B cell (primary cell): ENCODE data around the gene AQP4. TPM values are rescaled to one million over a fixed set of nuclear protein-coding genes. Genes with fewer than 3 reads are reported as not detected.

Source experiments
- ATAC-seq: fragments of 200-7000 bp; cut with Tn5 transposase; one replicate; pipeline ENCODE4 v1.10.0; 2021; ENCODE audit warnings: low read depth, mild to moderate bottlenecking, moderate number of reproducible peaks, moderate library complexity
- CTCF ChIA-PET: fragments of 350-600 bp; sonication (Branson Sonifier 250); formaldehyde crosslinking; loops from one replicate; lab custom pipeline; 2021; ENCODE audit warnings: antibody characterized with exemption, inconsistent platforms; lab: Charles Lee
- POLR2A ChIA-PET: fragments of 350-600 bp; sonication (Branson Sonifier 250); formaldehyde crosslinking; loops from one replicate; lab custom pipeline; 2021; ENCODE audit warnings: antibody characterized with exemption; lab: Charles Lee
- DNase-seq: peaks from one replicate; pipeline ENCODE4 v3.0.0; 2013
- H2AFZ ChIP-seq: 2 replicates; pipeline ENCODE4 v1.6.1; 2012; ENCODE audit warnings: mild to moderate bottlenecking, low read depth, low read length; ENCODE audit not compliant: insufficient read depth, poor library complexity, severe bottlenecking
- H3K27ac ChIP-seq, 2 donors: 1 replicate in 1 of 2; 2 replicates in 1 of 2; pipeline ENCODE4 v1.5.1; 2012 to 2013; ENCODE audit warnings: low read length in 2 of 2, mild to moderate bottlenecking in 2 of 2, moderate library complexity in 1 of 2
- H3K27me3 ChIP-seq, 4 experiments: fragments of 200-600 bp in 1 of 4; sonication (generic) in 1 of 4; replicated peaks in 1 of 4; 1 replicate in 2 of 4; 2 replicates in 2 of 4; pipeline versions ENCODE4 v1.6.1 to v1.7.0; 2013 to 2016; ENCODE audit warnings: low read length in 3 of 4, mild to moderate bottlenecking in 2 of 4, mixed read lengths in 1 of 4, moderate library complexity in 1 of 4; ENCODE audit not compliant: insufficient read depth in 4 of 4, control insufficient read depth in 3 of 4; ENCODE audit errors: control extremely low read depth in 1 of 4
- H3K36me3 ChIP-seq, 2 experiments: replicated peaks in 1 of 2; 1 replicate in 1 of 2; 2 replicates in 1 of 2; pipeline versions ENCODE4 v1.6.1 to v1.7.1; 2013; ENCODE audit warnings: low read length in 1 of 2; ENCODE audit not compliant: insufficient read depth in 2 of 2, control insufficient read depth in 1 of 2; ENCODE audit errors: control extremely low read depth in 1 of 2, extremely low read depth in 1 of 2
- H3K4me1 ChIP-seq, 2 donors: fragments of 200-600 bp in 1 of 2; sonication (generic) in 1 of 2; 1 replicate in 1 of 2; 2 replicates in 1 of 2; pipeline versions ENCODE4 v1.5.1 to v1.6.1; 2013 to 2017; ENCODE audit warnings: low read length in 2 of 2; ENCODE audit not compliant: control insufficient read depth in 2 of 2, insufficient read depth in 2 of 2
- H3K4me2 ChIP-seq: replicated peaks from 2 replicates; pipeline ENCODE3; 2012; ENCODE audit warnings: mild to moderate bottlenecking, low read depth, low read length; ENCODE audit not compliant: poor library complexity, severe bottlenecking
- H3K4me3 ChIP-seq, 5 experiments: fragments of 200-600 bp in 1 of 5; sonication (generic) in 1 of 5; 1 replicate in 3 of 5; 2 replicates in 2 of 5; pipeline versions ENCODE4 v1.5.1 to v1.7.0; 2011 to 2016; ENCODE audit warnings: low read length in 4 of 5, mild to moderate bottlenecking in 4 of 5, low read depth in 2 of 5, control low read depth in 1 of 5, moderate library complexity in 1 of 5; ENCODE audit not compliant: insufficient read depth in 1 of 5; ENCODE audit errors: control extremely low read depth in 1 of 5, extremely low read depth in 1 of 5
- H3K79me2 ChIP-seq: fragments of 200-600 bp; sonication (generic); one replicate; pipeline ENCODE4 v1.6.0; 2016; ENCODE audit warnings: low read length; ENCODE audit not compliant: control insufficient read depth, insufficient read depth
- H3K9ac ChIP-seq: fragments of 200-600 bp; sonication (generic); 2 replicates; pipeline ENCODE4 v1.6.1; 2017; ENCODE audit warnings: mild to moderate bottlenecking, low read length, moderate library complexity
- H3K9me3 ChIP-seq, 3 donors: one replicate each; pipeline versions ENCODE4 v1.6.1 to v1.7.1; 2013; ENCODE audit warnings: low read length in 2 of 3; ENCODE audit not compliant: control insufficient read depth in 2 of 3, insufficient read depth in 1 of 3; ENCODE audit errors: control extremely low read depth in 1 of 3
- H4K20me1 ChIP-seq: 2 replicates; pipeline ENCODE4 v1.6.0; 2012; ENCODE audit warnings: mild to moderate bottlenecking, low read length; ENCODE audit not compliant: insufficient read depth, control insufficient read depth, poor library complexity, severe bottlenecking
- H3K27ac Mint-ChIP-seq: one replicate; pipeline ENCODE4 v1.8.0; 2021; ENCODE audit warnings: mixed read lengths
- H3K27me3 Mint-ChIP-seq: one replicate; pipeline ENCODE4 v1.8.0; 2021; ENCODE audit warnings: mixed read lengths
- H3K4me1 Mint-ChIP-seq: one replicate; pipeline ENCODE4 v1.8.0; 2021; ENCODE audit warnings: mixed read lengths
- H3K4me3 Mint-ChIP-seq: one replicate; pipeline ENCODE4 v1.8.0; 2021; ENCODE audit warnings: mixed read lengths
- H3K9me3 Mint-ChIP-seq: one replicate; pipeline ENCODE4 v1.8.0; 2022; ENCODE audit warnings: mixed read lengths; ENCODE audit not compliant: insufficient read depth
- EZH2 ChIP-seq: IDR thresholded peaks from 2 replicates; pipeline ENCODE4 v1.6.1; 2012; ENCODE audit warnings: borderline replicate concordance, low read depth, mild to moderate bottlenecking, moderate library complexity, low read length; ENCODE audit not compliant: insufficient read depth, poor library complexity, severe bottlenecking
- WGBS: methylation state at CpG from one replicate; pipeline ENCODE4 v1.1.5; 2013; ENCODE audit warnings: missing lambda C conversion rate; ENCODE audit not compliant: insufficient coverage; 5-methylcytosine and 5-hydroxymethylcytosine counted together
- intact Hi-C: fragments of 100-400 bp; cut with micrococcal nuclease; formaldehyde crosslinking; loops from one replicate; pipeline ENCODE4 v1.10.0; 2022
- polyA plus RNA-seq: library from polyadenylated mRNA; depleted of rRNA; stranded (reverse); fragments of >200 nt; gene quantifications from 2 replicates; pipeline ENCODE4 v1.2.3, GENCODE V29; 2012
- total RNA-seq, 2 donors: library from RNA; stranded (reverse); fragments of 120-200 nt in 1 of 2; gene quantifications; 1 replicate in 1 of 2; 2 replicates in 1 of 2; pipeline versions ENCODE4 v1.2.3 to v1.2.4, GENCODE V29; 2013 to 2022
- TF ChIP-seq, protein P1 (sequence below): fragments of 200-600 bp; IDR thresholded peaks from one replicate; pipeline ENCODE4 v1.8.0; 2022; ENCODE audit warnings: antibody characterized with exemption, mild to moderate bottlenecking

Gene AQP4
- total and polyA plus RNA-seq, 2 donors (not counting 1 experiment from before 2014, with no cell fraction given), result not detected

DNA sequence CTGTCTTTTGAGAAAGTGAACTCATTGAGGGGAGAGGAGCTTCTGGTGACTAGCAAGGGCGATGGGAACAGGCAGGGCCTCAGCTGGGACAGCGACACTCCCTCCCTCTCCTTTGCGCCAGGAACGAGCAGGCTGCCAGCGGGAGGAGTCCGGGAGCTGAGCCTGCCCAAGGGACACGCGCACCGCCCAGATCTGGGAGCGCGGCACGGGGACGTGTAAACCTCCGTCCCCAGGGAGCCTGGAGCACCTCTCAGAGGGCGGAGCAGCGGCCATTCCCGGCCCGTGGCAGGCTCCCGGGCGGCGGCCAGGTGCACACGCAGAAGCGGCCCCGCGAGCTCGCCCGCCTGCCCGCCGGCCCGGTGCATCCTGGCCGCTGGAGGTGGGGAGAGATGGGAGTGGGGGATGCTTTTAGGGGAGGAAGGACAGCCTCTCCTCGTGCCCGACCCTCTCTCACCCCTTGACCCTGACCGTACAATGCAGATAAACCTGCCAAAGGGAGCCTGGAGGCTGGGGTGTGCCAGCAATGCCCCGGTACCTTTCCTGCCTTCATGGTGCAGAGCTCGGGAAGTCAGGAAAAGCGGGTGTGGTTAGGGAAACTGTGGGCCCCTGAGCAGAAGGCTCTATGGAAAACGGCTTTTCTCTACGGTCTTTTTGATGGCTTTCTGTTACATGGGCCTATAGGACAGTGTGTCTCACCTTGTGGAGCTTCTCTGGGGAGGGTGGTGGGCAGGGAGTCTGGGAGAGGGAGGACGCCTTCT is 2.2 kb downstream of the AQP4 start:
- intact Hi-C loops, result no loop called here
- Mint-ChIP-seq H3K4me1 (peaks cover 1% of the 10 kb centered on the region), H3K4me3 (no peak overlapping the region), H3K9me3 (no peaks in the 10 kb centered on the region), H3K27ac (no peak overlapping the region), H3K27me3 (peaks cover 37% of the 10 kb centered on the region)
- ChIA-PET CTCF (interaction anchor here (0.7 kb wide), 1 partner anchor 360 kb away, joined by 3 read pairs; no protein-coding TSS in a partner anchor), POLR2A (no interaction called here)
- Histone ChIP-seq H3K27me3 (no peaks in the 10 kb centered on the region), H2AFZ (no peak overlapping the region), H3K4me3 (no peak overlapping the region), H3K79me2 (no peaks in the 10 kb centered on the region), H3K4me1 (no peaks in the 10 kb centered on the region), H3K4me2 (no peak overlapping the region), H3K27ac (no peak overlapping the region), H3K9ac (no peak overlapping the region), H4K20me1 (no peaks in the 10 kb centered on the region), H3K9me3 (no peaks in the 10 kb centered on the region), H3K36me3 (no peaks in the 10 kb centered on the region)
- DNase-seq, result no peak
- TF ChIP-seq EZH2, result no peak
- TF ChIP-seq, protein P1, sequence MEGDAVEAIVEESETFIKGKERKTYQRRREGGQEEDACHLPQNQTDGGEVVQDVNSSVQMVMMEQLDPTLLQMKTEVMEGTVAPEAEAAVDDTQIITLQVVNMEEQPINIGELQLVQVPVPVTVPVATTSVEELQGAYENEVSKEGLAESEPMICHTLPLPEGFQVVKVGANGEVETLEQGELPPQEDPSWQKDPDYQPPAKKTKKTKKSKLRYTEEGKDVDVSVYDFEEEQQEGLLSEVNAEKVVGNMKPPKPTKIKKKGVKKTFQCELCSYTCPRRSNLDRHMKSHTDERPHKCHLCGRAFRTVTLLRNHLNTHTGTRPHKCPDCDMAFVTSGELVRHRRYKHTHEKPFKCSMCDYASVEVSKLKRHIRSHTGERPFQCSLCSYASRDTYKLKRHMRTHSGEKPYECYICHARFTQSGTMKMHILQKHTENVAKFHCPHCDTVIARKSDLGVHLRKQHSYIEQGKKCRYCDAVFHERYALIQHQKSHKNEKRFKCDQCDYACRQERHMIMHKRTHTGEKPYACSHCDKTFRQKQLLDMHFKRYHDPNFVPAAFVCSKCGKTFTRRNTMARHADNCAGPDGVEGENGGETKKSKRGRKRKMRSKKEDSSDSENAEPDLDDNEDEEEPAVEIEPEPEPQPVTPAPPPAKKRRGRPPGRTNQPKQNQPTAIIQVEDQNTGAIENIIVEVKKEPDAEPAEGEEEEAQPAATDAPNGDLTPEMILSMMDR, result no peak
- no peak for ATAC-seq
- 8% methylated on average over 36 of the region's 40 CpGs for WGBS

DNA sequence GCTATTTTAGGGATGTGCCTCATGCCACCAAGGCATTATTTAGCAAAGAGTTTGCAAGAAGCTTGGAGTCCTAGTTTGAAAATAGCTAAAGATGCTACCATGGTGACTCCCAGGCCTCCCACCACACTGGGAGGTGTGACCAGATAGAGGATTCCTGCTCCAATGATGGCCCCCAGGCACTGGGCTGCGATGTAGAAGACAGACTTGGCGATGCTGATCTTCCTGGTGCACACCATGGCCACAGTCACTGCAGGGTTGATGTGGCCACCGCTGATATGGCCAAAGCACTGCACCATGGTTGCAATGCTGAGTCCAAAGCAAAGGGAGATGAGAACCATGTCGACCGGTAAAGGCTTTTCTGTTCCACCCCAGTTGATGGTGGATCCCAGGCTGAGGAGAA is 3.4 kb downstream of the AQP4 start:
- H3K9me3 ChIP-seq, result no peaks in the 10 kb centered on the region
- no peaks in the 10 kb centered on the region for H3K27me3 ChIP-seq
- H3K4me3 ChIP-seq, result no peak overlapping the region
- Mint-ChIP-seq H3K27ac (no peak overlapping the region), H3K4me3 (no peak overlapping the region), H3K4me1 (peaks cover 1% of the 10 kb centered on the region), H3K27me3 (peaks cover 37% of the 10 kb centered on the region), H3K9me3 (no peaks in the 10 kb centered on the region)
- H3K9ac ChIP-seq, result no peak overlapping the region
- no peaks in the 10 kb centered on the region for H4K20me1 ChIP-seq
- no peak overlapping the region for H3K27ac ChIP-seq
- H3K4me2 ChIP-seq, result no peak overlapping the region
- H2AFZ ChIP-seq, result no peak overlapping the region
- no peaks in the 10 kb centered on the region for H3K4me1 ChIP-seq
- ChIA-PET POLR2A (no interaction called here), CTCF (no interaction called here)
- no peak for DNase-seq
- intact Hi-C loops, result no loop called here
- TF ChIP-seq, protein P1, result no peak
- TF ChIP-seq EZH2, result no peak
- H3K79me2 ChIP-seq, result no peaks in the 10 kb centered on the region
- no peak for ATAC-seq
- H3K36me3 ChIP-seq, result no peaks in the 10 kb centered on the region
- WGBS, result 89% methylated on average over 5 of the region's 5 CpGs
